Endodermal cell (in vitro differentiated cells): Measurements from ENCODE around the gene RBFOX1. TPM values are rescaled to one million over a fixed set of nuclear protein-coding genes. Genes with fewer than 3 reads are reported as not detected.

Source experiments
- DNase-seq: peaks from one replicate; pipeline ENCODE4 v3.0.0-alpha.2; 2017
- H3K27ac ChIP-seq: 2 replicates; pipeline ENCODE4 v1.5.1; 2013; ENCODE audit warnings: mild to moderate bottlenecking, low read depth, low read length, moderate library complexity
- H3K27me3 ChIP-seq: 2 replicates; pipeline ENCODE4 v1.6.1; 2013; ENCODE audit warnings: mild to moderate bottlenecking, low read length, moderate library complexity; ENCODE audit not compliant: insufficient read depth, control insufficient read depth, poor library complexity, severe bottlenecking
- H3K36me3 ChIP-seq: 2 replicates; pipeline ENCODE4 v1.7.0; 2013; ENCODE audit warnings: mild to moderate bottlenecking, low read length, moderate library complexity; ENCODE audit not compliant: control insufficient read depth, insufficient read depth
- H3K4me1 ChIP-seq: one replicate; pipeline ENCODE4 v1.7.0; 2013; ENCODE audit warnings: low read length; ENCODE audit not compliant: control insufficient read depth, insufficient read depth
- H3K4me3 ChIP-seq: 2 replicates; pipeline ENCODE4 v1.5.1; 2013; ENCODE audit warnings: mild to moderate bottlenecking, low read length, moderate library complexity
- H3K9ac ChIP-seq: 2 replicates; pipeline ENCODE4 v1.6.1; 2013; ENCODE audit warnings: mild to moderate bottlenecking, low read length, moderate library complexity; ENCODE audit not compliant: poor library complexity, severe bottlenecking; ENCODE audit errors: extremely low read depth
- H3K9me3 ChIP-seq: 2 replicates; pipeline ENCODE4 v1.6.1; 2013; ENCODE audit warnings: mild to moderate bottlenecking, low read length, moderate library complexity; ENCODE audit not compliant: control insufficient read depth
- H3K27ac Mint-ChIP-seq: 2 replicates; pipeline ENCODE4 v1.8.0; 2020; ENCODE audit warnings: mixed read lengths
- H3K27me3 Mint-ChIP-seq: 2 replicates; pipeline ENCODE4 v1.8.0; 2021; ENCODE audit warnings: mild to moderate bottlenecking, mixed read lengths; ENCODE audit not compliant: insufficient read depth
- H3K36me3 Mint-ChIP-seq: 2 replicates; pipeline ENCODE4 v1.8.0; 2020; ENCODE audit warnings: low read depth, mixed read lengths
- H3K4me1 Mint-ChIP-seq: 2 replicates; pipeline ENCODE4 v1.8.0; 2020; ENCODE audit warnings: mixed read lengths
- H3K4me3 Mint-ChIP-seq: 2 replicates; pipeline ENCODE4 v1.8.0; 2020; ENCODE audit warnings: mild to moderate bottlenecking, moderate library complexity, mixed read lengths
- H3K9me3 Mint-ChIP-seq: 2 replicates; pipeline ENCODE4 v1.8.0; 2020; ENCODE audit warnings: mild to moderate bottlenecking, mixed read lengths
- CTCF ChIP-seq: fragments of 200-600 bp; sonication (generic); conservative IDR thresholded peaks from 2 replicates; pipeline ENCODE4 v1.5.0; 2021; ENCODE audit warnings: antibody characterized with exemption, mild to moderate bottlenecking
- WGBS, 2 experiments: methylation state at CpG; one replicate each; pipeline versions ENCODE4 v1.1.5 to v1.1.7; 2013; ENCODE audit warnings: missing lambda C conversion rate in 2 of 2, mixed read lengths in 1 of 2; ENCODE audit not compliant: insufficient coverage in 1 of 2, insufficient read length in 1 of 2; 5-methylcytosine and 5-hydroxymethylcytosine counted together
- total RNA-seq, 2 donors: library from RNA; stranded (reverse); fragmentation: NEBNext Ultra II Directional in 1 of 2; extraction: Animal tissue kit (Norgen Biotek cat#: 25700) in 1 of 2; gene quantifications; 2 replicates in 1 of 2; 3 replicates in 1 of 2; pipeline ENCODE4 v1.2.1, GENCODE V29; 2021

RBFOX1 gene
- total RNA-seq, 2 donors from 2014 or later = 2.6 to 2.7 TPM

GRCh38 chr16:7289299-7289698 is 43.3 kb upstream of the RBFOX1 start:
- 88 to 95% methylated on average over 3 of the region's 3 CpGs for WGBS, 2 experiments
- no peak for TF ChIP-seq CTCF
- H3K9ac ChIP-seq = no peak overlapping the region
- no peak overlapping the region for H3K4me3 ChIP-seq
- H3K27me3 ChIP-seq = peaks cover 7% of the 10 kb centered on the region
- no peak for DNase-seq
- peaks cover 10% of the 10 kb centered on the region for H3K9me3 ChIP-seq
- Mint-ChIP-seq H3K9me3 (peaks cover 14% of the 10 kb centered on the region), H3K36me3 (no peaks in the 10 kb centered on the region), H3K4me3 (no peak overlapping the region), H3K27me3 (peaks cover 34% of the 10 kb centered on the region), H3K4me1 (no peaks in the 10 kb centered on the region), H3K27ac (no peak overlapping the region)
- no peaks in the 10 kb centered on the region for H3K36me3 ChIP-seq
- H3K4me1 ChIP-seq = no peaks in the 10 kb centered on the region
- no peak overlapping the region for H3K27ac ChIP-seq

DNA sequence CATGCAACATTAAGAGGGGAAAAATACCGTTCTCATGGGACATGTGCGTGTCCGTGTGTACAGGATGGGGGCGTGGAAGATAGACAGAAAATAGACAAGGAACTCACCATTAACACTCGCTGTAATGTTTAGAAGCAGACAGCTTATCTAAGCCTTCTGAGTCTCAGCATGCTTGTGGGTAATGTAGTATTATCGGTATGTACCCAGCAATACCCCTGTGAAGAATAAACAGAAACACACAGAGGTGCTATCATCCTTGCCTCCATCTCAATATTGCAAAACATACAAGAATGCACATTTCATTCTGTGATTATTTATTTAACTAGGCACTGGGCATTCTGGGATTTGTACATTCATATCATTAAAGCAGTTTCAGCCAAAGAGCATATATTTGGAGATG is 42.0 kb upstream of the RBFOX1 start:
- Histone ChIP-seq H3K4me3 (no peak overlapping the region), H3K9me3 (peaks cover 4% of the 10 kb centered on the region), H3K9ac (no peak overlapping the region), H3K4me1 (no peaks in the 10 kb centered on the region), H3K27ac (no peak overlapping the region), H3K36me3 (no peaks in the 10 kb centered on the region), H3K27me3 (peaks cover 7% of the 10 kb centered on the region)
- Mint-ChIP-seq H3K27ac (no peak overlapping the region), H3K4me1 (no peaks in the 10 kb centered on the region), H3K36me3 (no peaks in the 10 kb centered on the region), H3K4me3 (no peak overlapping the region), H3K27me3 (peaks cover 36% of the 10 kb centered on the region), H3K9me3 (peaks cover 4% of the 10 kb centered on the region)
- DNase-seq = no peak
- no peak for TF ChIP-seq CTCF
- WGBS, 2 experiments = 96 to 98% methylated on average over 4 to 6 of the region's 6 CpGs

GRCh38 chr16:7294020-7294419 is 38.6 kb upstream of the RBFOX1 start:
- Histone ChIP-seq H3K4me3 (no peak overlapping the region), H3K27me3 (peaks cover 13% of the 10 kb centered on the region), H3K27ac (no peak overlapping the region), H3K4me1 (no peaks in the 10 kb centered on the region), H3K36me3 (no peaks in the 10 kb centered on the region), H3K9ac (no peak overlapping the region), H3K9me3 (no peaks in the 10 kb centered on the region)
- Mint-ChIP-seq H3K4me1 (no peaks in the 10 kb centered on the region), H3K36me3 (no peaks in the 10 kb centered on the region), H3K9me3 (no peaks in the 10 kb centered on the region), H3K27me3 (peaks cover 28% of the 10 kb centered on the region), H3K4me3 (no peak overlapping the region), H3K27ac (no peak overlapping the region)
- 80 to 88% methylated on average over 3 to 4 of the region's 4 CpGs for WGBS, 2 experiments
- TF ChIP-seq CTCF = no peak
- no peak for DNase-seq
